Uterus (tissue), 4 donors: ENCODE data around the gene EVA1C. TPM values are rescaled to one million over a fixed set of nuclear protein-coding genes. Genes with fewer than 3 reads are reported as not detected.
"Not testable (repeated sequence)": the region's sequence is repeated elsewhere in the genome, so short reads cannot be mapped to it uniquely, and the experiment has no call there.

ENCODE experiments used
- DNase-seq, 2 donors: peaks; one replicate each; pipeline ENCODE4 v3.0.0-alpha.2; 2019 to 2020
- H3K27ac ChIP-seq, 2 donors: fragments of 200-600 bp; sonication (generic); 1 replicate in 1 of 2; 2 replicates in 1 of 2; pipeline ENCODE4 v1.5.1; 2016 to 2018
- H3K27me3 ChIP-seq, 2 donors: fragments of 200-600 bp; sonication (generic); one replicate each; pipeline ENCODE4 v1.5.1; 2018 to 2019; ENCODE audit warnings: control low read depth in 1 of 2
- H3K36me3 ChIP-seq, 2 donors: fragments of 200-600 bp; sonication (generic); one replicate each; pipeline ENCODE4 v1.5.1; 2019; ENCODE audit warnings: control low read depth in 1 of 2
- H3K4me1 ChIP-seq, 2 donors: fragments of 200-600 bp; sonication (generic); one replicate each; pipeline ENCODE4 v1.5.1; 2018 to 2019; ENCODE audit warnings: control low read depth in 1 of 2
- H3K4me3 ChIP-seq, 2 donors: fragments of 200-600 bp; sonication (generic); 1 replicate in 1 of 2; 2 replicates in 1 of 2; pipeline ENCODE4 v1.5.1; 2018 to 2019; ENCODE audit warnings: mild to moderate bottlenecking in 1 of 2
- H3K9me3 ChIP-seq, 2 donors: fragments of 200-600 bp; sonication (generic); one replicate each; pipeline ENCODE4 v1.5.1; 2019; ENCODE audit warnings: control low read depth in 1 of 2
- POLR2A ChIP-seq, 2 donors: fragments of 450-650 bp; IDR thresholded peaks; one replicate each; pipeline ENCODE4 v1.6.1; 2016; ENCODE audit warnings: antibody characterized with exemption in 2 of 2, mild to moderate bottlenecking in 1 of 2, moderate library complexity in 1 of 2
- intact Hi-C: fragments of 100-400 bp; cut with DNase I; formaldehyde crosslinking; loops from one replicate; pipeline ENCODE4 v1.15.1; 2023; ENCODE audit warnings: low total_unique reads
- total RNA-seq, 4 donors: library from RNA; depleted of rRNA in 3 of 4; stranded (reverse); fragments of >200 nt in 3 of 4; gene quantifications; one replicate each; pipeline versions ENCODE4 v1.1.0 to v1.2.4, GENCODE V29; 2014 to 2023
- TF ChIP-seq, protein P1 (sequence below), 4 experiments: fragments of 200-600 bp in 2 of 4; fragments of 450-650 bp in 2 of 4; sonication (generic) in 2 of 4; IDR thresholded peaks; one replicate each; pipeline ENCODE4 v1.5.1; 2016 to 2019; ENCODE audit warnings: antibody characterized with exemption in 4 of 4, mild to moderate bottlenecking in 2 of 4, moderate library complexity in 1 of 4
- donor health status: DM: yes; HTN: yes; CAD: no.

Gene EVA1C
- total RNA-seq, 4 donors from 2014 or later, result 8.3 to 105 (median 48.7) TPM

DNA sequence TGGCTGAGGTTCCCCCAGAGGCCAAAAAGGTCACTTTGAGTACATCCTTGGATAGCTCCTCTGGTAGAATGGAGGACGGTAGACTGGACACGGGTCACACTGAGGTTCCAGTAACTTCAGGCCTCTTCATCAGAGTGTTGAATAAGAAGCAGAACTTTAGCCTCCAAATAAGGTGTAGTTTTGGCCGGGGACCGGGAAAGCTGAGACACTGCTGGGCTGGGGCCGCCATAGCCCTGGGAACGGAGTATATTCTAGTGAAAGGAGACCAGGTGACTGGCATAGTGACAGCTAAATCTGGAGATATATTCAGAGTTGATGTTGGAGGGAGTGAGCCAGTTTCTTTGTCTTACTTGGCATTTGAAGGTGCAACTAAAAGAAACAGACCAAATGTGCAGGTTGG is 84.1 kb downstream of the EVA1C start:
- H3K4me3 ChIP-seq, result no peak overlapping the region
- H3K9me3 ChIP-seq, result no peaks in the 10 kb centered on the region
- DNase-seq, result no peak
- no peaks in the 10 kb centered on the region for H3K36me3 ChIP-seq
- no peaks in the 10 kb centered on the region for H3K27me3 ChIP-seq
- intact Hi-C loops, result no loop called here
- peak overlapping the region in 1 of 2 donors; percentile 85 for H3K27ac ChIP-seq
- peaks cover 6% of the 10 kb centered on the region in 2 donors for H3K4me1 ChIP-seq
- TF ChIP-seq POLR2A (IDR thresholded peaks at IDR 0.05), result no peak

DNA sequence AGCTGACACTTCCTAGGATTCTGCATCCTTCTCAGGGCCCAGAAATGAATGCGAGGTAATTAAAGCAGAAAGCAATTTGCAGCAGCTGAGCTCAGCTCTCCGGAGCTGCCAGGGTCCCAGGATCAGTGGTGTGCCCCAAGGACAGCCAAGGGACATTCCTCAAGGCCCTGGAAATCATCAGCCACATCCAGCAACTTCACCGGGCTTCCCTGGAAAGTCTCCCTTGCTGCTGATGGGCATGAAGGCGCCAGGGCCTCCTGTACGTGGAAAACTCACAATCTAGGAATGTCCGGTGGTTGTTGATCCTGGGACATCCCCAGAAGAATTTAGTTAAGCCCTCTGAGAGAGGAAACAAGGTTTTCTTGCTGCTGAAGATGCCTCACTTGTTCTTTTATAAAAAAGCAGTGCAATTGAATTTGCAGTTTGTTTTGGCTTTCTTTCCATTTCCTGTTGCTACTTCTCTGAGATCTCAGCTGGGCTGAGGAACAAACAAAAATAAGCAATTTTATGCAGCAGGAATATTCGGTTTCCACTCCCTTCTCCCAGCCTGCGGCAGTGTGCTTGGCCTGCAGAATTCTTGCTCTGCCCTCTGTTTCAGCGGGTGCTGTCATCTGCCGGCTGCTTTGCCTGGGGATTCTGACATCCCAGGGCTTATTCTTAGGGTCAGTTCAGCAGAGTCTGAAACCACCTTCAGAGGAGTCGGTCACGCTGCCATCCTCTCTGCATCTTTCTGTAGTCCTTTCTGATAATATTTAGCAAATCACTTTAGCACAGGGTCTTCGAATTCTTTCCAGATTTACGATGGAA is 86.9 kb downstream of the EVA1C start:
- Histone ChIP-seq H3K9me3 (no peaks in the 10 kb centered on the region), H3K4me3 (no peak overlapping the region), H3K4me1 (peaks cover 0 to 6% of the 10 kb centered on the region in 2 donors), H3K27ac (peak overlapping the region; percentile 54 to 85), H3K27me3 (no peaks in the 10 kb centered on the region), H3K36me3 (peaks cover 0 to 2% of the 10 kb centered on the region in 2 donors)
- no peak for DNase-seq
- TF ChIP-seq, protein P1, sequence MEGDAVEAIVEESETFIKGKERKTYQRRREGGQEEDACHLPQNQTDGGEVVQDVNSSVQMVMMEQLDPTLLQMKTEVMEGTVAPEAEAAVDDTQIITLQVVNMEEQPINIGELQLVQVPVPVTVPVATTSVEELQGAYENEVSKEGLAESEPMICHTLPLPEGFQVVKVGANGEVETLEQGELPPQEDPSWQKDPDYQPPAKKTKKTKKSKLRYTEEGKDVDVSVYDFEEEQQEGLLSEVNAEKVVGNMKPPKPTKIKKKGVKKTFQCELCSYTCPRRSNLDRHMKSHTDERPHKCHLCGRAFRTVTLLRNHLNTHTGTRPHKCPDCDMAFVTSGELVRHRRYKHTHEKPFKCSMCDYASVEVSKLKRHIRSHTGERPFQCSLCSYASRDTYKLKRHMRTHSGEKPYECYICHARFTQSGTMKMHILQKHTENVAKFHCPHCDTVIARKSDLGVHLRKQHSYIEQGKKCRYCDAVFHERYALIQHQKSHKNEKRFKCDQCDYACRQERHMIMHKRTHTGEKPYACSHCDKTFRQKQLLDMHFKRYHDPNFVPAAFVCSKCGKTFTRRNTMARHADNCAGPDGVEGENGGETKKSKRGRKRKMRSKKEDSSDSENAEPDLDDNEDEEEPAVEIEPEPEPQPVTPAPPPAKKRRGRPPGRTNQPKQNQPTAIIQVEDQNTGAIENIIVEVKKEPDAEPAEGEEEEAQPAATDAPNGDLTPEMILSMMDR (IDR thresholded peaks at IDR 0.05), result peak in 2 of 4 experiments; percentile 7 to 13
- TF ChIP-seq POLR2A (IDR thresholded peaks at IDR 0.05), result no peak
- intact Hi-C loops, result no loop called here

DNA sequence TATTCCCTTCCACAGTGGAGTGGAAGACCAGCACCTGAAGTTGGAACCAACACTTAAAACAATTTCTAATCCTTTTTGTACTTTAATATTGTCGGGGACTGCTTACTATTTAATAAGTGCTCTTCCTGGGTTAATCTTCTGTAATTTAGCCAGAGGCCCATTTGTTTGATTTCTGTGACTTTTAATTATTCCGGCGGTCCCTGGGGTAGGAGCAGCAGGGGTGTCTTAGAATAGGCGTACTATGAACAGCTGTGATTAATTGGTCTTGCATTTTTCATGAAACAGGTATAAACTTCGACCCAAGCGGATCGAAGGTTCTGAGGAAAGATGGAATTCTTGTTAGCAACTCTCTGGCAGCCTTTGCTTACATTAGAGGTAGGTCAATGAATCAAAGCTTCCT is 91.1 kb downstream of the EVA1C start:
- H3K27me3 ChIP-seq, H3K4me1 ChIP-seq, intact Hi-C loops, H3K36me3 ChIP-seq, H3K4me3 ChIP-seq, H3K27ac ChIP-seq, DNase-seq, H3K9me3 ChIP-seq: not testable (repeated sequence)

DNA sequence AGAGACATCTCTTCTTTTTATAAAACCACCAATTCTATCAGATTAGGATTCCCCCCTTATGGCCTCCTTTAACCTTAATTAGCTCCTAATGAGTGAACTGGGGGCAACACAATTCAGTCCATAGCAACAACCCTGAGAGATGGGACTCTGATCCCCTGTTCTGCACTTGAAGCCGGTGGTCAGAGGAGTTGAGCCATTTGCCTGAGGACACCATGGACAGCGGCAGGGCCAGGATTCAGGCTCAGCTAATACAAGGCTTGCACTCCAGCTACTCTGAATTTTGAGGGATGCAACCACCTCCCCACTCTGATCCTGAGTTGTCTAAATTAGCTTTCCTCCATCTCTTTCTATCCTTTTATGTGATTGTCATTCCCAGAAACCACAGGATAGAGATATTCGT is 93.3 kb downstream of the EVA1C start:
- H3K4me1 ChIP-seq, intact Hi-C loops, H3K4me3 ChIP-seq, DNase-seq, H3K9me3 ChIP-seq, H3K27me3 ChIP-seq, H3K36me3 ChIP-seq, H3K27ac ChIP-seq: not testable (repeated sequence)

DNA sequence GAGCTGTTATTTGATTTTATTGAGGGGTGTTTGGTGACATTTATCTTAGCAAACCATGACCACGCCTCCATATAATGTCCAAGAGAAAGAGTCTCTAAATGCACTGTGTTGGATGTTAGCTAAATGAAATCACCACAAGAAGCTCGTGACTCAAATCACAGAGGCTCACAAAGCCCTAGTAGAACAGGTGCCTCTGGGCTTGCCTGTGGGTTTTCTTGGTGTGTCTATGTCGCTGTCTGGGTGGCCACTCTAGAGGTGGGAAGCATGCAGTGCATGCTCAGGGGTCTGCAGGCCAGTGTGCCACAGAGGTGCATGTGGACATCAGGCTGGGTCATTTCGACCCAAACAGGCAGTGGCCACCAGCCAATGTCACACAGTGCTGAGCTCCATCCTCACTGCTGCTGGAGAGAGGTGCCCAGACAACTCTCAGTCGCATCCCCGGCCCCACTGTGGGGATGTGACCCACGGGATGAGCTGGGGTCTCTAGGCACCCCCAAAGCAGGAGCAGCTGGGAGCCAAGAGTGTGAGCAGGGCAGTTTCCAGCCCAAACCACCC is 94.0 kb downstream of the EVA1C start:
- H3K27ac ChIP-seq, H3K4me3 ChIP-seq, DNase-seq, H3K4me1 ChIP-seq, H3K36me3 ChIP-seq, intact Hi-C loops, H3K9me3 ChIP-seq, H3K27me3 ChIP-seq: not testable (repeated sequence)

DNA sequence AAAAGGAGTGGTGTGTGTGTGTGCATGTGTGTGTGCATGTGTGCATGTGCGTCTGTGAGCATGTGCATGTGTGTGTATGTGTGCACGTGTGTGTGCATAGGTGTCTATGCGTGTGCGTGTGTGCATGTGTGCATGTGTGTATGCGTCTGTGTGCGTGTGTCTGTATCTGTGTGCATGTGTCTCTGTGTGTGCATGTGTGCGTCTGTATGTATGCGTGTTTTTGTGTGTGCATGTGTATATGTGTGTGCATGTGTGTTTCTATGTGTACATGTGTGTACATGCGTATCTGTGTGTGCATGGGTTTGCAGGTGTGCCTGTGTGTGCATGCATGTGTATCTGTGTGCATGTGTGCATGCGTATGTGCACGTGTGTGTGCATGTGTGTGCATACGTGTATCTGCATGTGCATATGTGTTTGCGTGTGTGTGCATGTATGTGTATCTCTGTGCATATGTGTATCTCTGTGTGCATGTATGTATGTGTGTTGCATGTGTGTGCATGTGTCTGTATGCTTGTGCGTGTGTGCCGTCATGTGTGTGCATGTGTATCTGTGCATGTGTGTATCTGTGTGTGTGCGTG is 94.9 kb downstream of the EVA1C start:
- TF ChIP-seq, protein P1 (IDR thresholded peaks at IDR 0.05), result no peak
- H3K9me3 ChIP-seq, result no peaks in the 10 kb centered on the region
- H3K4me3 ChIP-seq, result no peak overlapping the region
- H3K36me3 ChIP-seq, result peaks cover 0 to 2% of the 10 kb centered on the region in 2 donors
- DNase-seq, result no peak
- H3K27ac ChIP-seq, result no peak overlapping the region
- H3K27me3 ChIP-seq, result no peaks in the 10 kb centered on the region
- intact Hi-C loops, result no loop called here
- no peaks in the 10 kb centered on the region for H3K4me1 ChIP-seq

DNA sequence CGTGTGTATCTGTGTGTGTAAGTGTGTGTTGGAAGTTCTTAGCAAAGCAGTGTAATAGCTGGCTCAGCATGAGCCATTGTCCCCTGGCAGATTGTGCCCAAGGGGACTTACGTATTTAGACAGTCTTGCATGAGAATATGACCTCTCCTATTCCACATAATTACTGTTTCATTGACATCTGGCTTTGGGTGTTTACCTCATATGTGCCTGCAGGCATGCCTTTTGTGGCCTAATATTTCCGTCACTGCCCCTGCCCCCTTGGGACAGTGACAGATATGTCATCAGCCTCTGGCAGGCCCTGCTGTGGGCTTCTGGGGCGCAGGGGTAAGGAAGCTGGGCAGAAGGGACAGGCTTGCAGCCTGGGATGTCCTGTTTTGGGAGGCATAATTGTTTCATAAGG is 95.5 kb downstream of the EVA1C start:
- H3K4me1 ChIP-seq, H3K4me3 ChIP-seq, DNase-seq, intact Hi-C loops, H3K9me3 ChIP-seq, H3K27me3 ChIP-seq, H3K27ac ChIP-seq, H3K36me3 ChIP-seq: not testable (repeated sequence)
